Neural progenitor cell (in vitro differentiated cells): ENCODE measurements around the gene SCN10A. TPM values are rescaled to one million over a fixed set of nuclear protein-coding genes. Genes with fewer than 3 reads are reported as not detected.

ENCODE experiments used
- DNase-seq: peaks from one replicate; pipeline ENCODE4 v3.0.0-alpha.2; 2016; ENCODE audit warnings: low spot score
- H2AFZ ChIP-seq: fragments of 200-600 bp; sonication (generic); replicated peaks from 2 replicates; pipeline ENCODE4 v1.6.1; 2016; ENCODE audit warnings: antibody characterized with exemption
- H3F3A ChIP-seq: fragments of 200-600 bp; sonication (generic); 2 replicates; pipeline ENCODE4 v1.6.1; 2016; ENCODE audit warnings: antibody characterized with exemption, low read depth
- H3K27ac ChIP-seq: fragments of 200-600 bp; sonication (generic); 2 replicates; pipeline ENCODE4 v1.5.1; 2016; ENCODE audit warnings: mild to moderate bottlenecking
- H3K27me3 ChIP-seq: fragments of 200-600 bp; sonication (generic); 2 replicates; pipeline ENCODE4 v1.6.1; 2016; ENCODE audit warnings: mild to moderate bottlenecking, moderate library complexity
- H3K36me3 ChIP-seq: fragments of 200-600 bp; sonication (generic); 2 replicates; pipeline ENCODE4 v1.5.1; 2016
- H3K4me1 ChIP-seq: fragments of 200-600 bp; sonication (generic); 2 replicates; pipeline ENCODE4 v1.6.1; 2016; ENCODE audit warnings: mixed run types
- H3K4me2 ChIP-seq: fragments of 200-600 bp; sonication (generic); 2 replicates; pipeline ENCODE4 v1.6.1; 2016
- H3K4me3 ChIP-seq: fragments of 200-600 bp; sonication (generic); 2 replicates; pipeline ENCODE4 v1.5.1; 2016
- H3K79me2 ChIP-seq: fragments of 200-600 bp; sonication (generic); 2 replicates; pipeline ENCODE4 v1.6.1; 2016; ENCODE audit warnings: low read depth
- H3K9ac ChIP-seq: fragments of 200-600 bp; sonication (generic); 2 replicates; pipeline ENCODE4 v1.6.1; 2016
- H3K9me3 ChIP-seq: fragments of 200-600 bp; sonication (generic); 2 replicates; pipeline ENCODE4 v1.5.1; 2016; ENCODE audit warnings: low read depth
- H4K20me1 ChIP-seq: fragments of 200-600 bp; sonication (generic); 2 replicates; pipeline ENCODE4 v1.6.1; 2016; ENCODE audit warnings: low read depth
- H3K27ac Mint-ChIP-seq: 3 replicates; pipeline ENCODE4 v1.8.0; 2021; ENCODE audit warnings: mixed read lengths
- H3K27me3 Mint-ChIP-seq: 2 replicates; pipeline ENCODE4 v1.8.0; 2022; ENCODE audit warnings: low read depth, mild to moderate bottlenecking, inconsistent platforms, moderate library complexity, mixed read lengths; ENCODE audit not compliant: insufficient read depth
- H3K36me3 Mint-ChIP-seq: 3 replicates; pipeline ENCODE4 v1.8.0; 2021; ENCODE audit warnings: mixed read lengths
- H3K4me1 Mint-ChIP-seq: 3 replicates; pipeline ENCODE4 v1.8.0; 2021; ENCODE audit warnings: mixed read lengths
- H3K4me3 Mint-ChIP-seq: 3 replicates; pipeline ENCODE4 v1.8.0; 2021; ENCODE audit warnings: mild to moderate bottlenecking, moderate library complexity, mixed read lengths
- H3K9me3 Mint-ChIP-seq: 3 replicates; pipeline ENCODE4 v1.8.0; 2020; ENCODE audit warnings: mixed read lengths
- CTCF ChIP-seq: fragments of 200-600 bp; sonication (generic); IDR thresholded peaks from 2 replicates; pipeline ENCODE4 v1.5.1; 2017; ENCODE audit warnings: antibody characterized with exemption, mild to moderate bottlenecking
- EZH2 ChIP-seq: fragments of 200-600 bp; sonication (generic); IDR thresholded peaks from 2 replicates; pipeline ENCODE4 v1.6.1; 2017; ENCODE audit warnings: antibody characterized with exemption, mild to moderate bottlenecking, moderate library complexity
- EZH2phosphoT487 ChIP-seq: fragments of 200-600 bp; sonication (generic); IDR thresholded peaks from 2 replicates; pipeline ENCODE4 v1.6.1; 2017; ENCODE audit warnings: antibody characterized with exemption
- total RNA-seq: library from RNA; depleted of rRNA; stranded (reverse); fragments of >200 nt; gene quantifications from 2 replicates; pipeline ENCODE4 v1.2.3, GENCODE V29; 2015; ENCODE audit warnings: low replicate concordance

Gene SCN10A
- total RNA-seq, 1 donor from 2014 or later = not detected

- Histone ChIP-seq H2AFZ (no peak overlapping the region), H3K27ac (no peak overlapping the region), H3K4me1 (no peaks in the 10 kb centered on the region), H3K4me2 (no peak overlapping the region), H3K4me3 (no peak overlapping the region), H3F3A (no peaks in the 10 kb centered on the region), H3K9ac (no peak overlapping the region), H3K27me3 (no peaks in the 10 kb centered on the region), H3K36me3 (no peaks in the 10 kb centered on the region), H4K20me1 (no peaks in the 10 kb centered on the region), H3K9me3 (no peaks in the 10 kb centered on the region), H3K79me2 (no peaks in the 10 kb centered on the region)
- DNase-seq = no peak
- Mint-ChIP-seq H3K27ac (no peak overlapping the region), H3K36me3 (no peaks in the 10 kb centered on the region), H3K4me1 (peaks cover 3% of the 10 kb centered on the region), H3K9me3 (no peaks in the 10 kb centered on the region), H3K27me3 (peaks cover 9% of the 10 kb centered on the region), H3K4me3 (no peak overlapping the region)
- TF ChIP-seq CTCF = no peak
- no peak for TF ChIP-seq EZH2
- TF ChIP-seq EZH2phosphoT487 = no peak
These were observed 93.0 kb downstream of the SCN10A start for GRCh38 chr3:38722781-38723568.

- no peaks in the 10 kb centered on the region for H3K36me3 ChIP-seq
- H3K27me3 ChIP-seq = no peaks in the 10 kb centered on the region
- no peak for DNase-seq
- H3K4me2 ChIP-seq = no peak overlapping the region
- no peaks in the 10 kb centered on the region for H3K4me1 ChIP-seq
- no peak overlapping the region for H2AFZ ChIP-seq
- no peaks in the 10 kb centered on the region for H3K79me2 ChIP-seq
- no peaks in the 10 kb centered on the region for H3K36me3 Mint-ChIP-seq
- H3F3A ChIP-seq = no peaks in the 10 kb centered on the region
- no peak overlapping the region for H3K27ac Mint-ChIP-seq
- H3K9me3 Mint-ChIP-seq = no peaks in the 10 kb centered on the region
- H3K4me3 Mint-ChIP-seq = no peak overlapping the region
- no peak overlapping the region for H3K27ac ChIP-seq
- peaks cover under 1% of the 10 kb centered on the region for H3K4me1 Mint-ChIP-seq
- H3K9me3 ChIP-seq = no peaks in the 10 kb centered on the region
- peaks cover 5% of the 10 kb centered on the region for H3K27me3 Mint-ChIP-seq
- no peak overlapping the region for H3K9ac ChIP-seq
- H4K20me1 ChIP-seq = no peaks in the 10 kb centered on the region
- TF ChIP-seq EZH2 (no peak), CTCF (no peak), EZH2phosphoT487 (no peak)
- H3K4me3 ChIP-seq = no peak overlapping the region
These were observed 94.7 kb downstream of the SCN10A start for GRCh38 chr3:38721207-38721772.

- Histone ChIP-seq H3K79me2 (no peaks in the 10 kb centered on the region), H3K4me1 (no peaks in the 10 kb centered on the region), H3F3A (no peaks in the 10 kb centered on the region), H3K4me3 (no peak overlapping the region), H3K36me3 (no peaks in the 10 kb centered on the region), H3K27me3 (no peaks in the 10 kb centered on the region), H3K27ac (no peak overlapping the region), H3K4me2 (no peak overlapping the region), H3K9me3 (no peaks in the 10 kb centered on the region), H2AFZ (no peak overlapping the region), H4K20me1 (no peaks in the 10 kb centered on the region), H3K9ac (no peak overlapping the region)
- Mint-ChIP-seq H3K27me3 (peaks cover 5% of the 10 kb centered on the region), H3K4me3 (no peak overlapping the region), H3K9me3 (no peaks in the 10 kb centered on the region), H3K4me1 (no peaks in the 10 kb centered on the region), H3K27ac (no peak overlapping the region), H3K36me3 (no peaks in the 10 kb centered on the region)
- no peak for TF ChIP-seq EZH2phosphoT487
- no peak for TF ChIP-seq CTCF
- no peak for TF ChIP-seq EZH2
- DNase-seq = no peak
These were observed 95.6 kb downstream of the SCN10A start for GRCh38 chr3:38720465-38720864.
